Ascending aorta (tissue), 2 donors: Measurements from ENCODE around the gene CHN2. TPM values are rescaled to one million over a fixed set of nuclear protein-coding genes. Genes with fewer than 3 reads are reported as not detected.

ENCODE experiments used
- DNase-seq, 2 donors: peaks; one replicate each; pipeline ENCODE4 v3.0.0-alpha.2; 2019; ENCODE audit warnings: low spot score in 2 of 2
- H3K27ac ChIP-seq, 2 donors: fragments of 200-600 bp; sonication (generic); one replicate each; pipeline ENCODE4 v1.5.1; 2016 to 2017; ENCODE audit warnings: mild to moderate bottlenecking in 1 of 2
- H3K27me3 ChIP-seq: fragments of 200-600 bp; sonication (generic); one replicate; pipeline ENCODE4 v1.5.1; 2017
- H3K36me3 ChIP-seq, 2 donors: fragments of 200-600 bp; sonication (generic); one replicate each; pipeline ENCODE4 v1.5.1; 2016
- H3K4me1 ChIP-seq, 2 donors: fragments of 200-600 bp; sonication (generic); one replicate each; pipeline ENCODE4 v1.5.1; 2016 to 2017; ENCODE audit warnings: mild to moderate bottlenecking in 1 of 2
- H3K4me3 ChIP-seq, 2 donors: fragments of 200-600 bp; sonication (generic); one replicate each; pipeline ENCODE4 v1.5.1; 2016 to 2017; ENCODE audit warnings: mild to moderate bottlenecking in 1 of 2
- H3K9me3 ChIP-seq, 2 donors: fragments of 200-600 bp; sonication (generic); one replicate each; pipeline ENCODE4 v1.5.1; 2016
- intact Hi-C: fragments of 100-400 bp; cut with DNase I; formaldehyde crosslinking; loops from one replicate; pipeline ENCODE4 v1.15.1; 2023
- total RNA-seq: library from RNA; depleted of rRNA; stranded (reverse); fragments of >200 nt; gene quantifications from one replicate; pipeline ENCODE4 v1.1.0, GENCODE V29; 2016
- TF ChIP-seq, protein P1 (sequence below), 3 experiments: fragments of 200-600 bp in 2 of 3; fragments of 450-650 bp in 1 of 3; sonication (generic) in 2 of 3; IDR thresholded peaks; one replicate each; pipeline ENCODE4 v1.5.1; 2016 to 2019; ENCODE audit warnings: antibody characterized with exemption in 3 of 3, mild to moderate bottlenecking in 1 of 3, moderate library complexity in 1 of 3

CHN2 gene
- total RNA-seq, 1 donor from 2014 or later = 8.7 TPM

DNA sequence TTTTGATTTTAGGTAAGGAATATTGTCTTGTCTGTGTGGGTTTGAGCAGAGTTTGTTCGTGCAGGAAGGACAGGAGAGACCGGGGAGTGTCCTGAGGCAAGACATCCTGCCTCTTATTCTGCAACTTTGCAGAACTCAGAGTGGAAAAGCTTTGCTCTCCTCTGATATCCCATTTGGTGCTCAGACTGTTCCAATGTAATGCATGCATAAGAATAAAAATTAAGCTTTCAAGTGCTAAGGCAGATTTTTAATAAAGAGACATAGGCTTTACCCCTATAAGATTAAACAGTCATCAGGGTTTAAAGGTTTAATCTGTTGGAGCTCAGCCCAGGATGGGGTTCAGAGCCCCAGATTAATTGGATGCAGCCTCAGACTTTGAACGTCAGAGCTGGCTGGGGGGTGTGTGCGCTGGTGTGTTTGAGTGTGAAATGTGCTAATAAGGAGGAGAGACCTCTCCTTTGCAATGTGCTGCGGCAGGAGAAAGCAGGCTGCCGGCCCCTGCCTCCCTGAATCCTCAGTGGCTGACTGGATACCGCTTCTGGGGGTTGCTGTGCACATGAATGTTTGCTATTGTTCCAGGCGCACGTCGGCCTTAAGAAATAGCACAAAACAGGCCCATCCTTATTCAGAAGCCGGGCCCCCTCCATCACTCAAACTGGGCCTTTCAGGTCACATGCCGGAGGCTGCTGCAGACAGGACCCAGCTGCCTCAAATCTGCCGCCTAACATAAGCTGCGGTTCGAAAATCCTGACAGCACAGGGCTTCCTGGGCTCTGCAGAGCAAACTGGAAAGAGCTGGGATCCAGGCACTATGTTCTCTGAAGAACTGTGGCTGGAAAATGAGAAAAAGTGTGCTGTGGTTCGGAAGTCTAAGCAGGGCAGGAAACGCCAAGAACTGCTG is 285.0 kb downstream of the CHN2 start:
- Histone ChIP-seq H3K27me3 (no peaks in the 10 kb centered on the region), H3K4me1 (peaks cover 4 to 20% of the 10 kb centered on the region in 2 donors), H3K9me3 (no peaks in the 10 kb centered on the region), H3K27ac (peak overlapping the region; percentile 76 to 86), H3K36me3 (no peaks in the 10 kb centered on the region), H3K4me3 (peak overlapping the region; percentile 19 to 40)
- TF ChIP-seq, protein P1, sequence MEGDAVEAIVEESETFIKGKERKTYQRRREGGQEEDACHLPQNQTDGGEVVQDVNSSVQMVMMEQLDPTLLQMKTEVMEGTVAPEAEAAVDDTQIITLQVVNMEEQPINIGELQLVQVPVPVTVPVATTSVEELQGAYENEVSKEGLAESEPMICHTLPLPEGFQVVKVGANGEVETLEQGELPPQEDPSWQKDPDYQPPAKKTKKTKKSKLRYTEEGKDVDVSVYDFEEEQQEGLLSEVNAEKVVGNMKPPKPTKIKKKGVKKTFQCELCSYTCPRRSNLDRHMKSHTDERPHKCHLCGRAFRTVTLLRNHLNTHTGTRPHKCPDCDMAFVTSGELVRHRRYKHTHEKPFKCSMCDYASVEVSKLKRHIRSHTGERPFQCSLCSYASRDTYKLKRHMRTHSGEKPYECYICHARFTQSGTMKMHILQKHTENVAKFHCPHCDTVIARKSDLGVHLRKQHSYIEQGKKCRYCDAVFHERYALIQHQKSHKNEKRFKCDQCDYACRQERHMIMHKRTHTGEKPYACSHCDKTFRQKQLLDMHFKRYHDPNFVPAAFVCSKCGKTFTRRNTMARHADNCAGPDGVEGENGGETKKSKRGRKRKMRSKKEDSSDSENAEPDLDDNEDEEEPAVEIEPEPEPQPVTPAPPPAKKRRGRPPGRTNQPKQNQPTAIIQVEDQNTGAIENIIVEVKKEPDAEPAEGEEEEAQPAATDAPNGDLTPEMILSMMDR (IDR thresholded peaks at IDR 0.05) = no peak
- intact Hi-C loops = no loop called here
- DNase-seq = no peak

DNA sequence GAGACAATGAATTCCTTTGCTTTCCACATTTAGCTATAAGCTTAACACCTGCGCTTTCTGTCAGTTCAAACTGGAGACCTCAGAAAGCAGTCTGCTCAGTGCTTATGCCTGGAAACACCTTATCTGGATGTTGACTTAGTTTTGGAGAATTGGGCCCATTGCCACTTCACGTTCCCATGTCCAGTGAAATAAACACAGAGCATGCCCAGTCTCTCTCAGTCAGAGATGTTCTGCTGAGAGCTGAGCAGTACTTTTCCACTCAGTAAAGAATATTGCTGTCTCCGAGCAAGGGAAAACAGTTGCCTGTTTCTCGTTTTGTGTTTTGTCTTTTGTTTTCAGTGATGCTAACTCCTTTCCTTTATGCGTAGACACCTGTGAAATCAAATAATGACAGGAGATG is 285.9 kb downstream of the CHN2 start:
- intact Hi-C loops = no loop called here
- H3K9me3 ChIP-seq = no peaks in the 10 kb centered on the region
- no peaks in the 10 kb centered on the region for H3K27me3 ChIP-seq
- TF ChIP-seq, protein P1 (IDR thresholded peaks at IDR 0.05) = no peak
- H3K4me1 ChIP-seq = peaks cover 4 to 20% of the 10 kb centered on the region in 2 donors
- H3K36me3 ChIP-seq = no peaks in the 10 kb centered on the region
- peak overlapping the region; percentile 76 to 86 for H3K27ac ChIP-seq
- peak overlapping the region; percentile 19 to 40 for H3K4me3 ChIP-seq
- DNase-seq = no peak

DNA sequence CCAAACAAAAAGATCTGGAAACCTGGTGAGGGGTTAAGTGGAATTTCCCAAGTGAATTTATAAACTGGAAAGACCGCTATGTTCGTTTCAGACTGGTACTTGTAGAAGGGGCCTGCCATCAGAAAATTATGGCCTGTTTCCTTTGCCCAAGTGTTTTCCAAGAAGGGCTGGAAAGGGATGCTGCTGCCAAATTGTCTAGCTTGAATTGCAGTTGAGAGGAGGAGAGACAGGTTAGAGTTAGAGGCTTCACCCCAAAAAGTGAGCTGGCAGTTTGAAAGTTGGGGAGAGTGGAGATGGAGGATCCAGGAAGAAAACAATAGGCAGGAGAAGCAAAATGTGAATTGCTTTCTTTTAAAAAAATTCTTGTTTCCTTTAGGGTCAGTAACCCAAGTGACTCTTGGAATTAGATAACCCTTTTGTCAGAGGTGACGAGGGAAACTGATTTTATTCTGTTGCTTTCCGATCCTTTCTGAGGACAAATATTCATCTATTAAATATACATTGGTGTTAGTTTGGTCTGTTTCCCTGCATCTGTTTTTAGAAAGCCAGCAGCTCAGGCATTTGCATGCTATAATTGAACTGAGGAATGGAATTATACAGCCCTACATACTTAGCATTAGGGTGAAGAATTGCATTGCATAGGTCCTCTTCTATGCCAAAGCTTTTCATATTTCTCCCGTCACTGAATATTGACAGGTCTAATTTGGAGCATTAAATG is 286.5 kb downstream of the CHN2 start:
- intact Hi-C loops = no loop called here
- peak overlapping the region; percentile 19 to 40 for H3K4me3 ChIP-seq
- no peaks in the 10 kb centered on the region for H3K9me3 ChIP-seq
- DNase-seq = no peak
- no peaks in the 10 kb centered on the region for H3K27me3 ChIP-seq
- TF ChIP-seq, protein P1 (IDR thresholded peaks at IDR 0.05) = no peak
- peak overlapping the region; percentile 76 to 86 for H3K27ac ChIP-seq
- peaks cover 4 to 20% of the 10 kb centered on the region in 2 donors for H3K4me1 ChIP-seq
- no peaks in the 10 kb centered on the region for H3K36me3 ChIP-seq

DNA sequence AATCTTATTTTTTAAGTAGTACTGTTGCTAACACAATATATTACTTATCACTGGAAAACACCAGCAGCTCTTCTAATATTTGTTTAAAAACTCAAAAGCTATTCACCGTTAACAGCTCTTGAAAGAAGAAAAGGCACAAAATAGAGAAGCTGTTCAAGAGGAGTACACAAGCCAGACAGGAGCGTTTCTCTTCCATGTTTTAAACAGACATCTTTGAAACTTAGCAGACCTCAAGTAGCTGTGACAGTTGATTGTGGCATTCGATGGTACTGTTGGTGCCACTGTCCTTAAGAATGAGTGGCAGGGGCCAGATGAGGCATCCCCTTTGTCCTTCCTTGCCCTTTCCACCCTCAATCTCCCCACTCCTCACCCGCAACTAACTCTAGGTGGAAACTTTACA is 287.5 kb downstream of the CHN2 start:
- Histone ChIP-seq H3K27me3 (no peaks in the 10 kb centered on the region), H3K27ac (peak overlapping the region; percentile 76 to 86), H3K4me3 (no peak overlapping the region), H3K9me3 (no peaks in the 10 kb centered on the region), H3K36me3 (no peaks in the 10 kb centered on the region), H3K4me1 (peaks cover 4 to 20% of the 10 kb centered on the region in 2 donors)
- no peak for DNase-seq
- TF ChIP-seq, protein P1 (IDR thresholded peaks at IDR 0.05) = no peak
- intact Hi-C loops = no loop called here

DNA sequence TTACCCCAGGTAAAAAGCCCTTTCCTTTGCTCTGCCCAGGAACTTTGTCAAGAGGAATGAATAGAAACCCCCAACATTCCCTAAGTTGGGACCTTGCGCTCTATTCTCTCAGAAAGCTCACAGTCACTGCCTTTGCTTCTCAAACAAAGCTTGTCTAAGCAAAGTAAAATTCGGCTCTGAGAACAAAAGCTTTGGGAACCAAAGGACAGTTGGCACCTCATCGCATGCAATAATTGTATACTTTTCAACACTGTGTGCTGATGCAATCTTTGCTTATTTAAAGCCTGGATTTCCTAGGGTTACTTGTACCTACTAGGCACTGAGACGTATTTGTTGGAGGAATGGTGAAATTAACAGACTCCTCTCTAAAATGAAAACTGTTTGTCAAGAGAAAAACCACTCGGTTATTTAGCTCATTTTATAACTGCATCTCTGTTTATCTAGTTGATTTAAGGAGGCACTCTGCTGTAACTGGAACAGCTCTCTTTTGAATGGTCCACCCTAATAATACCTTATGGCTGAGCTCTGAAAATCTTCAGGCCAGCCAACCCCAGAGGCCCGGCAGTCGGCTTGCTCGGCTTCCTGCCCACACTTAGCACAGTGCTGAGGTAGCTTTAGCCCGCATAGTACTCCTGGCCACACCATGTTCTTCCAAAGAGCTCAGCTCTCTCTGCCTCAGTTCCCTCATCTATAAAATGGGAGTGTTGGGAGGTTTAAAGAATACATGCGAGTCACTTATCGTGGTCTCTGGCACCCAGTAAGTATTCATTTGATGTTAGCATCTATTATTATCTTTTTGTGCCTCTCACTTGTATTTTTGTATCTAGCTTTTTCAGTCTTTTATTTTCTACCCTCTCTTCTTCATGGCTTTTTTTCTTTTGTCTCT is 288.9 kb downstream of the CHN2 start:
- H3K27ac ChIP-seq = peak overlapping the region; percentile 52 to 70
- peak overlapping the region in 1 of 2 donors; percentile 41 for H3K4me3 ChIP-seq
- H3K4me1 ChIP-seq = peaks cover 4 to 23% of the 10 kb centered on the region in 2 donors
- no peaks in the 10 kb centered on the region for H3K9me3 ChIP-seq
- TF ChIP-seq, protein P1 (IDR thresholded peaks at IDR 0.05) = no peak
- intact Hi-C loops = no loop called here
- DNase-seq = no peak
- no peaks in the 10 kb centered on the region for H3K36me3 ChIP-seq
- no peaks in the 10 kb centered on the region for H3K27me3 ChIP-seq
